Right lobe of liver (tissue), 6 donors: ENCODE data around the gene CFAP57. TPM values are rescaled to one million over a fixed set of nuclear protein-coding genes. Genes with fewer than 3 reads are reported as not detected.

ENCODE experiments used
- ATAC-seq, 4 donors: fragments of 200-7000 bp; cut with Tn5 transposase; one replicate each; pipeline ENCODE4 v1.9.1; 2020; ENCODE audit warnings: mild to moderate bottlenecking in 4 of 4, moderate library complexity in 4 of 4
- DNase-seq, 3 donors: peaks; one replicate each; pipeline ENCODE4 v3.0.0-alpha.2; 2020
- H3K27ac ChIP-seq, 3 donors: fragments of 200-600 bp; one replicate each; pipeline ENCODE4 v1.8.0; 2022
- H3K27me3 ChIP-seq, 2 donors: fragments of 200-600 bp; one replicate each; pipeline ENCODE4 v1.8.0; 2022
- H3K36me3 ChIP-seq, 4 donors: fragments of 200-600 bp; sonication (generic) in 1 of 4; one replicate each; pipeline versions ENCODE4 v1.5.1 to v1.8.0; 2017 to 2022; ENCODE audit warnings: control low read depth in 1 of 4
- H3K4me1 ChIP-seq, 4 donors: fragments of 200-600 bp; sonication (generic) in 1 of 4; one replicate each; pipeline versions ENCODE4 v1.5.1 to v1.8.0; 2017 to 2022; ENCODE audit warnings: control low read depth in 1 of 4
- H3K4me3 ChIP-seq, 3 donors: fragments of 200-600 bp; one replicate each; pipeline ENCODE4 v1.8.0; 2022
- H3K9me3 ChIP-seq, 4 donors: fragments of 200-600 bp; sonication (generic) in 1 of 4; one replicate each; pipeline versions ENCODE4 v1.5.1 to v1.8.0; 2017 to 2022; ENCODE audit warnings: control low read depth in 1 of 4
- CTCF ChIP-seq, 4 donors: fragments of 200-600 bp in 3 of 4; fragments of 450-650 bp in 1 of 4; IDR thresholded peaks; one replicate each; pipeline versions ENCODE4 v1.5.1 to v1.8.0; 2016 to 2022; ENCODE audit warnings: antibody characterized with exemption in 4 of 4, mild to moderate bottlenecking in 2 of 4
- POLR2A ChIP-seq: fragments of 450-650 bp; IDR thresholded peaks from one replicate; pipeline ENCODE4 v1.6.1; 2017; ENCODE audit warnings: antibody characterized with exemption, mild to moderate bottlenecking
- WGBS: methylation state at CpG from one replicate; pipeline ENCODE4 v1.1.6; 2018; ENCODE audit warnings: low coverage, low lambda C conversion rate; ENCODE audit not compliant: insufficient coverage; ENCODE audit errors: missing lambda C conversion rate; 5-methylcytosine and 5-hydroxymethylcytosine counted together
- intact Hi-C, 2 donors: fragments of 100-400 bp; cut with DNase I; formaldehyde crosslinking; loops; one replicate each; pipeline versions ENCODE4 v1.11.2 to v1.14.1; 2022
- microRNA-seq, 2 donors: library from miRNA; unstranded; fragments of <30 nt; microRNA quantifications; one replicate each; pipeline ENCODE4, GENCODE V29; 2019 to 2020
- small RNA-seq, 2 experiments: library from RNA; depleted of rRNA; stranded (forward); fragments of <200 nt; gene quantifications; one replicate each; pipeline ENCODE3, GENCODE V24; 2016
- total RNA-seq, 6 experiments: library from RNA; depleted of rRNA in 2 of 6; stranded (reverse); fragments of >200 nt in 2 of 6; fragmentation: NEBNext Ultra II Directional in 3 of 6; extraction: Animal tissue kit (Norgen Biotek cat#: 25700) in 3 of 6; gene quantifications; one replicate each; pipeline versions ENCODE4 v1.1.0 to v1.2.4, GENCODE V29; 2016 to 2023
- donor health status: DM: no; HTN: yes; CAD: no.
- donor health status: DM: no; HTN: no; CAD: no.
- donor health status: DM: no; HTN: no; CAD: no.
- donor health status: DM: no; HTN: yes; CAD: no.
- donor health status: DM: no; HTN: yes; CAD: no.

CFAP57 gene
- total RNA-seq, 6 experiments from 2014 or later: not detected

GRCh38 chr1:43302201-43302600 lies 130.1 kb downstream of the CFAP57 start:
- Histone ChIP-seq H3K27me3 (no peaks in the 10 kb centered on the region), H3K36me3 (no peaks in the 10 kb centered on the region), H3K4me1 (peaks cover 0 to 20% (median 9%) of the 10 kb centered on the region in 4 donors), H3K4me3 (peak overlapping the region in 1 of 3 donors; percentile 14), H3K9me3 (no peaks in the 10 kb centered on the region), H3K27ac (no peak overlapping the region)
- TF ChIP-seq CTCF (IDR thresholded peaks at IDR 0.05) (no peak), POLR2A (no peak)
- intact Hi-C loops: no loop called here
- no peak for ATAC-seq
- peak in 1 of 3 donors; percentile 11 for DNase-seq
- 57% methylated on average over 1 of the region's 1 CpG for WGBS

- H3K9me3 ChIP-seq: no peaks in the 10 kb centered on the region
- intact Hi-C loops: no loop called here
- H3K4me3 ChIP-seq: no peak overlapping the region
- peaks cover 0 to 20% (median 9%) of the 10 kb centered on the region in 4 donors for H3K4me1 ChIP-seq
- no peaks in the 10 kb centered on the region for H3K27me3 ChIP-seq
- 66% methylated on average over 7 of the region's 7 CpGs for whole genome bisulfite sequencing
- peak in 1 of 3 donors; percentile 18 for DNase-seq
- TF ChIP-seq POLR2A (no peak), CTCF (IDR thresholded peaks at IDR 0.05) (no peak)
- H3K36me3 ChIP-seq: no peaks in the 10 kb centered on the region
- H3K27ac ChIP-seq: no peak overlapping the region
- peak in 1 of 4 donors; percentile 17 for ATAC-seq
Observed at GRCh38 chr1:43302721-43303470, 130.8 kb downstream of the CFAP57 start.

GRCh38 chr1:43303471-43304313 lies 131.6 kb downstream of the CFAP57 start:
- DNase-seq: peak in 2 of 3 donors; percentile 66 to 68
- H3K27ac ChIP-seq: peak overlapping the region in 1 of 3 donors; percentile 1
- H3K4me3 ChIP-seq: no peak overlapping the region
- H3K9me3 ChIP-seq: no peaks in the 10 kb centered on the region
- TF ChIP-seq POLR2A (no peak), CTCF (IDR thresholded peaks at IDR 0.05) (no peak)
- 35% methylated on average over 4 of the region's 8 CpGs for WGBS
- ATAC-seq: peak; percentile 57 to 86 (median 80)
- H3K4me1 ChIP-seq: peaks cover 0 to 20% (median 9%) of the 10 kb centered on the region in 4 donors
- H3K27me3 ChIP-seq: no peaks in the 10 kb centered on the region
- intact Hi-C loops: no loop called here
- no peaks in the 10 kb centered on the region for H3K36me3 ChIP-seq

Small RNAs within 50 kb of the gene (microRNA-seq; reads per million reads assigned to microRNA genes)
- gene MIR6733: 1.2 to 1.3 reads per million in 2 donors

Small RNAs within 50 kb of the gene (small RNA-seq; reads per million reads assigned to genes)
- 0 to 0.29 reads per million in 2 experiments for gene RNA5SP46

Other genes with a start within 250 kb of the CFAP57 start
- gene SLC2A1, start 213.5 kb upstream of the CFAP57 start, total RNA-seq: 10 to 100 TPM in 1 of 6 experiments, 1 to 10 TPM in 4, under 1 TPM in 1; 0.74 to 34.3 (median 5.8) TPM
- gene EBNA1BP2, start within 50 bp of the CFAP57 start, total RNA-seq: 100 to 1,000 TPM in 1 of 6 experiments, 10 to 100 TPM in 5; 45.7 to 108 (median 61.4) TPM
- gene TMEM125, start 97.7 kb downstream of the CFAP57 start, total RNA-seq: under 1 TPM in 2 of 6 experiments, not detected in 4; 0.21 to 0.27 TPM
- gene C1orf210, start 113.3 kb downstream of the CFAP57 start, total RNA-seq: 1 to 10 TPM in 4 of 6 experiments, under 1 TPM in 2; 0.58 to 2.7 (median 1.7) TPM
- gene TIE1, start 128.7 kb downstream of the CFAP57 start, total RNA-seq: 10 to 100 TPM in 1 of 6 experiments, 1 to 10 TPM in 5; 5.8 to 12.2 (median 8.0) TPM
- gene MPL, start 165.5 kb downstream of the CFAP57 start, total RNA-seq: under 1 TPM in 1 of 6 experiments, not detected in 5; 0.59 TPM
- 1 to 10 TPM in 4 of 6 experiments, under 1 TPM in 1, not detected in 1; 0.49 to 5.3 (median 2.3) TPM for gene CDC20, start 186.7 kb downstream of the CFAP57 start, total RNA-seq
- 10 to 100 TPM; 19.9 to 38.3 (median 29.2) TPM for gene ELOVL1, start 195.7 kb downstream of the CFAP57 start, total RNA-seq
- 10 to 100 TPM; 20.7 to 26.6 (median 24.1) TPM for gene MED8, start 217.5 kb downstream of the CFAP57 start, total RNA-seq
- 10 to 100 TPM; 12.7 to 30.4 (median 19.2) TPM for gene SZT2, start 217.6 kb downstream of the CFAP57 start, total RNA-seq